ENCODE results near the gene NEK1.

Gene NEK1

DNA sequence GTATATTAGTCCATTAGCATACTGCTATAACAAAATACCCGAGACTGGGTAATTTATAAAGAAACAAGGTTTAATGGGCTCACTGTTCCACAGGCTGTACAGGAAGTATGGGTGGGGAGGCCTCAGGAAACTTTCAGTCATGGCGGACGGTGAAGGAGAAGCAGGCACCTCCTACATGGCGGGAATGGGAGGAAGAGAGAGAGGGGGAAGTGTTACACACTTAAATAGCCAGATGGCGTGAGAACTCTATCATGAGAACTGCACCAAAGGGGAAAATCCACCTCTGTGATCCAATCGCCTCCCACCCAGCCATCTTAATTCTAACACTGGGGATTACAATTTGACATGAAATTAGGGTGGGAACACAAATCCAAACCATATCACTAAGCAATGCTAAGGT, 242.7 kb downstream of the NEK1 start:
- no peak for DNase-seq (ENCODE audit: low read depth in 3 of 3)

DNA sequence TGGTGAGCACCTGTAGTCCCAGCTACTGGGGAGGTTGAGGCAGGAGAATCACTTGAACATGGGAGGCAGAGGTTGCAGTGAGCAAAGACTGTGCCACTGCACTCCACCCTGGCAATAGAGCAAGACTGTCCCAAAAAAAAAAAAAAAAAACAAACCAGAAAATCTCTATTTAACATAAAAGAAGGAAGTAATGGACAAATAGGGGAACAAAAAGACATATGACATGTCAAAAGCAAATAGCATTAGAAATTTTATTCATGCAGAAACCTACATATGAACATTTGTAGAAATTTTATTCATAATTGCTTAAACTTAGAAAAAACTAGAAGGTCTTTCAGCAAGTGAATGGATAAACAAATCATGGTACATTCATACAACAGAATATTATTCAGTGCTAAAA, 244.6 kb downstream of the NEK1 start:
- no peak for DNase-seq (ENCODE audit: low read depth in 3 of 3)

DNA sequence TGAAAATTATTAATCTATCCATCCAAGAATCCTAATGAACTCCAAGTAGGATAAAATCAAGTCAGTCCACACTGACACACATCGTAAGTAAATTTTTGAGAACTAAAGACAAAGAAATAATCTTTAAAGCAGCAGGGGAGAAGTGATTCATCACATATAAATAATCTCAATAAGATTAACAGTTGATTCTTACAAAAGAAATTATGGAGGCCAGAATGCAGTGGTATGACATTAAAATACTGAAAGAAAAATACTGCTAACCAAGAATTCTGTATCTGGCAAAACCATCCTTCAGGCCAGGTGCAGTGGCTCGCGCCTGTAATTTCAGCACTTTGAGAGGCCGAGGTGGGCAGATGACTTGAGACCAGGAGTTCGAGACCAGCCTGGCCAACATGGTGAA, 245.6 kb downstream of the NEK1 start:
- no peak for DNase-seq (ENCODE audit: low read depth in 3 of 3)

DNA sequence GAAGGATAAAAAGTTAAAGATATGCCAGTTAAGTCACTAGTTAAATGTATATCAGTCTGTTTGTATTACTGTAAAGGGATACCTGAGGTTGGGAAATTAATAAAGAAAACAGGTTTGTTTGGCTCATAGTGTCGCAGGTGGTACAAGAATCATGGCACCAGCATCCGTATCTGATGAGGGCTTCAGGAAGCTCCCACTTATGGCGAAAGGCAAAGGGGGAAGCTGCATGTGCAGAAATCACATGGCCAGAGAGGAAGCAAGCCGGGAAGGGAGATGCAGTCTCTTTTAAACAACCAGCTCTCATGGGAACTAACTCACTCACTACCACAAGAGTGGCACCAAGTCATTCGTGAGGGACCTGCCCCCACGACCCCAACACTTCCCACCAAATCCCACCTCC, 249.8 kb downstream of the NEK1 start:
- DNase-seq (ENCODE audit: low read depth in 3 of 3), result no peak

DNA sequence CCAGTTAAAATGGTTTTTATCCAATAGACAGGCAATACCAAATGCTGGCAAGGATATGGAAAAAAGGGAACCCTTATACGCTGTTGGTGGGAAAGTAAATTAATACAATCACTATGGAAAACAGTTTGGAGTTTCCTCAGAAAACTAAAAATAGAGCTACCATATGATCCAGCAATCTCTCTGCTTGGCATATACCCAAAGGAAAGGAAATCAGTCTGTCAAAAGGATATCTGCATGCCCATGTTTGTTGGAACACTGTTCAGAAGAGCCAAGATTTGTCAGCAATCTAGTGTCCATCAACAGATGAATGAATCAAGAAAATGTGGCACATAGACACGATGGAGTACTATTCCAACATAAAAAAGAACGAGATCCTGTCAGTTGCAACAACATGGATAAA, 250.6 kb downstream of the NEK1 start:
- no peak for DNase-seq (ENCODE audit: low read depth in 3 of 3)

DNA sequence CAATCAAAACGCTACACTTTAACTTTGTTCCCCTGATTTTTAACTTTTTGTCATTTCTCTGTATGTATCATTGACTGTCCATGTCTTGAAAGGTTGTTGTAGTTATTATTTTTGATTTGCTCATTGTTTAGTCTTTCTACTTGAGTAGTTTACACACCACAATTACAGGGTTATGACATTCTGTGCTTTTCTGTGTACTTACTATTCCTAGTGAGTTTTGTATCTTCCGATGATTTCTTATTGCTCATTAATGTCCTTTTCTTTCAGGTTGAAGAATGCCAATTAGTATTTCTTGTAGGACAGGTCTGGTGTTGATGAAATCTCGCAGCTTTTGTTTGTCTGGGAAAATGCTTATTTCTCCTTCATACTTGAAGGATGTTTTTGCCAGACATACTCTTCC, 252.4 kb downstream of the NEK1 start:
- DNase-seq (ENCODE audit: low read depth in 3 of 3), result no peak

DNA sequence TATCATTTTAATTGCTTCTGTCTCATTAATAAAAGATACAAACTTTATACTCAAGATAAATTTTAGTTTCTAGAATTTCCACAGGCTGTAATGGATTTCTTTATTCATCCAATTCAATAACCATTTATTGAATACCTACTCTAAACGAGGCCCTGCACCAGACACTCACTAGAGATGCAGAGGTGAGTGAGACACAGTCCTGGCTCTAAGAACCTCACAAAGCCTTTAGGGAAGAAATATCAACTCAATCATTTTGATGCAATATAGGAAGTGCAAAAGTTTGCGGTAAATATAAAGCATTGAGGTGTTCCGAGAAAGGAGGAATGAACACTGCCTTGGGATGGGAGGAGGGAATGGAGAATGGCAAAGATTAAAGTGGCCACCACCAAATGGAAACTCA, 260.0 kb downstream of the NEK1 start:
- no peak for DNase-seq (ENCODE audit: low read depth in 3 of 3)

DNA sequence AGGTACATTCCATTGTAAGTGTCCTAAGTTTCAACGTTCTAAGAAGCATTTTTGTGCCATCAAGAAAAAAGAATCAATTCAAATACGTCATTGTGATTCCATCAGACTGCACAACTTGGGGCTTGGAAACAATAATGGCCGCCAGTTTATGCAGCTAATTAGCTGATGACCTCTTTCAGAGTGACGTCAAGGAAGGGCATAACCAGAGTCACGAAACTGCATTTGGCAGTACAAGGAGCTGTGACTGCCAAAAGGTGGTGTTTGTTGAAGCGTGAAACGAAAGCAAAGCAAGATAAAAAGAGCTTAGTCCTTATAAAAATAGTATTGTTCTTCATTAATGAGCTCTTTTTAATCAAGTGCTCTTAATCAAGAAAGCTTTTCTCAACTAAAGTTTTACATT, 260.5 kb downstream of the NEK1 start:
- no peak for DNase-seq (ENCODE audit: low read depth in 3 of 3)

DNA sequence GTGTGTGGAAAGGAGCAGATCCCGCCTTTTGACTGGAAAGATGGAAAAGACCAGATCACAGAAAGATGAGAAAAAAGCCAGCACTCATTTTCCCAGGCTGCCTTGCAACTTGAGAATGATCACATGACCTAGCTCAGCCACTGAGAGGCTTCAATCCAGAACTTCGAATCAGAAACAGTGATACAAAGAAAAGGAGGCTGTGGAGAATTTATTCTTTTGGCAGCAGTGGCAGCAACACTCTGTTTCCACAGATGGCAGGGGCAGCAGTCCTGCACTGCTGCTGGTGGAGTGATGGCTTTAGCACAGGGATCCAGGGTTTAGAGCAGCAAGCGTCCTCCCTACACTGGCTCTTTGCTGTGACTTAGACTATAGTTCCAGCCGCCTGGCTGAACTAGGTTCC, 263.8 kb downstream of the NEK1 start:
- no peak for DNase-seq (ENCODE audit: low read depth in 3 of 3)

DNA sequence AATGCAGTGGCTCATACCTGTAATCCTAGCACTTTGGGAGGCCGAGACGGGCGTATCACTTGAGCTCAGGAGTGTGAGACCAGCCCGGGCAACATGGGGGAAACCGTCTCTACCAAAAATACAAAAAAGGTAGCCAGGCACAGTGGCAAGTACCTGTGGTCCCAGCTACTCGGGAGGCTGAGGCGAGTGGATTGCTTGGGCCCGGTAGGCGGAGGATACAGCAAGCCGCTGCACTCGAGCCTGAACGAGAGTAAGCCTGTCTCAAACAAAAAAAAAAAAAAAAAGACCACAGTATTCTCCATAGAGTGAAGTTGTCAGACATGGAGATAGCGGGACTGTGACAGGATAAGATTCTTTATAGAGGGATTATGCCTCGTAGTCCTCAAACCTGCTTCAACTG, 265.5 kb downstream of the NEK1 start:
- DNase-seq (ENCODE audit: low read depth in 3 of 3), result no peak

DNA sequence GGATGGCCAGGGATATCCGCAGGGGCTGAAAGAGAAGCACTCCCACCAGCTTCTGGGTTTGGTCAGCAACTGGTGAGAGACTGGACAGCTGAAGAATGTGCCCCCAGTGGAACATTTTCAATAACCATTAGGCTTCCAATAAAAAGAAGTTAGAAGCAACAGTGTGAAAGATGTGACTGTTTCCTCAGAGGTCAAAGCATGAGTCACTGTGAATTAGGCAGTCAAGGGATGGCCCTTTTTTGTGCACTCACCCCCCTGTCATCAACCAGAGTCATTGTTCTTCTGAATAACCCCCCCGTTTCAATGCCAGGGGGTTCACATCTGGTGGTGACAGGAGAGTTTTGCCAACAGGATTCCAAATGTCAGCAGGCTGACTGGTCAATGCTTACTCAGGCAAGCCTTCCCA, 267.1 kb downstream of the NEK1 start:
- DNase-seq (ENCODE audit: low read depth in 3 of 3), result no peak

All from stimulated activated CD4-positive, alpha-beta T cell treated with anti-CD3 and anti-CD28 coated beads, TNF-alpha, amount 100 ng/mL, for 24 hours (primary cell).